ENCODE measurements around the gene MYOZ1.
"Not testable (repeated sequence)": the region's sequence is repeated elsewhere in the genome, so short reads cannot be mapped to it uniquely, and the experiment has no call there.

MYOZ1 gene

GRCh38 chr10:73641328-73642060 is at the start of gene MYOZ1:
TSS of gene MYOZ1 (minus strand) at chr10:73641474. CDS start at chr10:73640017, 1,457 bp downstream.
- no peaks in the 10 kb centered on the region for H3K9me3 ChIP-seq (ENCODE audit: control insufficient read depth in 2 of 2, low read length in 2 of 2)
- H3K9ac ChIP-seq (ENCODE audit: low read length in 2 of 2) = no peak within 1 kb of the TSS
- H3K36me3 ChIP-seq (ENCODE audit: control insufficient read depth in 2 of 2, insufficient read depth in 2 of 2, low read length in 2 of 2) = no peaks in the 10 kb centered on the region
- H3K27me3 ChIP-seq (ENCODE audit: control insufficient read depth in 1 of 2, insufficient read depth in 2 of 2, low read length in 2 of 2) = peaks cover 0 to 2% of the 10 kb centered on the region in 2 donors
- H3K4me1 ChIP-seq (ENCODE audit: control insufficient read depth, insufficient read depth, low read length) = no peaks in the 10 kb centered on the region
- no peak within 1 kb of the TSS for H3K4me3 ChIP-seq (ENCODE audit: low read length in 2 of 2)
- H3K27ac ChIP-seq (ENCODE audit: low read length) = no peak within 1 kb of the TSS

- not testable (repeated sequence) for H3K27me3 ChIP-seq (ENCODE audit: control insufficient read depth in 1 of 2, insufficient read depth in 2 of 2, low read length in 2 of 2); H3K4me3 ChIP-seq (ENCODE audit: low read length in 2 of 2); H3K9ac ChIP-seq (ENCODE audit: low read length in 2 of 2); H3K27ac ChIP-seq (ENCODE audit: low read length); H3K4me1 ChIP-seq (ENCODE audit: control insufficient read depth, insufficient read depth, low read length); H3K9me3 ChIP-seq (ENCODE audit: control insufficient read depth in 2 of 2, low read length in 2 of 2); H3K36me3 ChIP-seq (ENCODE audit: control insufficient read depth in 2 of 2, insufficient read depth in 2 of 2, low read length in 2 of 2)
These were observed 49.5 kb upstream of the MYOZ1 start for GRCh38 chr10:73690755-73691154.

- H3K9ac ChIP-seq (ENCODE audit: low read length in 2 of 2); H3K36me3 ChIP-seq (ENCODE audit: control insufficient read depth in 2 of 2, insufficient read depth in 2 of 2, low read length in 2 of 2); H3K4me1 ChIP-seq (ENCODE audit: control insufficient read depth, insufficient read depth, low read length); H3K4me3 ChIP-seq (ENCODE audit: low read length in 2 of 2); H3K27me3 ChIP-seq (ENCODE audit: control insufficient read depth in 1 of 2, insufficient read depth in 2 of 2, low read length in 2 of 2); H3K27ac ChIP-seq (ENCODE audit: low read length); H3K9me3 ChIP-seq (ENCODE audit: control insufficient read depth in 2 of 2, low read length in 2 of 2): not testable (repeated sequence)
These were observed 48.3 kb upstream of the MYOZ1 start for GRCh38 chr10:73689596-73689995.

GRCh38 chr10:73687641-73688040 is 46.4 kb upstream of the MYOZ1 start:
- not testable (repeated sequence) for H3K27ac ChIP-seq (ENCODE audit: low read length); H3K36me3 ChIP-seq (ENCODE audit: control insufficient read depth in 2 of 2, insufficient read depth in 2 of 2, low read length in 2 of 2); H3K4me3 ChIP-seq (ENCODE audit: low read length in 2 of 2); H3K27me3 ChIP-seq (ENCODE audit: control insufficient read depth in 1 of 2, insufficient read depth in 2 of 2, low read length in 2 of 2); H3K4me1 ChIP-seq (ENCODE audit: control insufficient read depth, insufficient read depth, low read length); H3K9me3 ChIP-seq (ENCODE audit: control insufficient read depth in 2 of 2, low read length in 2 of 2); H3K9ac ChIP-seq (ENCODE audit: low read length in 2 of 2)

GRCh38 chr10:73674546-73674945 is 33.3 kb upstream of the MYOZ1 start:
- H3K27ac ChIP-seq (ENCODE audit: low read length); H3K4me3 ChIP-seq (ENCODE audit: low read length in 2 of 2); H3K27me3 ChIP-seq (ENCODE audit: control insufficient read depth in 1 of 2, insufficient read depth in 2 of 2, low read length in 2 of 2); H3K36me3 ChIP-seq (ENCODE audit: control insufficient read depth in 2 of 2, insufficient read depth in 2 of 2, low read length in 2 of 2); H3K9me3 ChIP-seq (ENCODE audit: control insufficient read depth in 2 of 2, low read length in 2 of 2); H3K4me1 ChIP-seq (ENCODE audit: control insufficient read depth, insufficient read depth, low read length); H3K9ac ChIP-seq (ENCODE audit: low read length in 2 of 2): not testable (repeated sequence)

- H3K4me3 ChIP-seq (ENCODE audit: low read length in 2 of 2); H3K9ac ChIP-seq (ENCODE audit: low read length in 2 of 2); H3K9me3 ChIP-seq (ENCODE audit: control insufficient read depth in 2 of 2, low read length in 2 of 2); H3K4me1 ChIP-seq (ENCODE audit: control insufficient read depth, insufficient read depth, low read length); H3K27ac ChIP-seq (ENCODE audit: low read length); H3K36me3 ChIP-seq (ENCODE audit: control insufficient read depth in 2 of 2, insufficient read depth in 2 of 2, low read length in 2 of 2); H3K27me3 ChIP-seq (ENCODE audit: control insufficient read depth in 1 of 2, insufficient read depth in 2 of 2, low read length in 2 of 2): not testable (repeated sequence)
These were observed 27.1 kb upstream of the MYOZ1 start for GRCh38 chr10:73668378-73668777.

- H3K4me1 ChIP-seq (ENCODE audit: control insufficient read depth, insufficient read depth, low read length); H3K4me3 ChIP-seq (ENCODE audit: low read length in 2 of 2); H3K9me3 ChIP-seq (ENCODE audit: control insufficient read depth in 2 of 2, low read length in 2 of 2); H3K9ac ChIP-seq (ENCODE audit: low read length in 2 of 2); H3K36me3 ChIP-seq (ENCODE audit: control insufficient read depth in 2 of 2, insufficient read depth in 2 of 2, low read length in 2 of 2); H3K27me3 ChIP-seq (ENCODE audit: control insufficient read depth in 1 of 2, insufficient read depth in 2 of 2, low read length in 2 of 2); H3K27ac ChIP-seq (ENCODE audit: low read length): not testable (repeated sequence)
These were observed 25.0 kb upstream of the MYOZ1 start for GRCh38 chr10:73666153-73666809.

GRCh38 chr10:73665581-73665980 is 24.3 kb upstream of the MYOZ1 start:
- H3K27me3 ChIP-seq (ENCODE audit: control insufficient read depth in 1 of 2, insufficient read depth in 2 of 2, low read length in 2 of 2); H3K9me3 ChIP-seq (ENCODE audit: control insufficient read depth in 2 of 2, low read length in 2 of 2); H3K9ac ChIP-seq (ENCODE audit: low read length in 2 of 2); H3K4me3 ChIP-seq (ENCODE audit: low read length in 2 of 2); H3K27ac ChIP-seq (ENCODE audit: low read length); H3K4me1 ChIP-seq (ENCODE audit: control insufficient read depth, insufficient read depth, low read length); H3K36me3 ChIP-seq (ENCODE audit: control insufficient read depth in 2 of 2, insufficient read depth in 2 of 2, low read length in 2 of 2): not testable (repeated sequence)

GRCh38 chr10:73664156-73665040 is 23.1 kb upstream of the MYOZ1 start:
- not testable (repeated sequence) for H3K4me1 ChIP-seq (ENCODE audit: control insufficient read depth, insufficient read depth, low read length); H3K36me3 ChIP-seq (ENCODE audit: control insufficient read depth in 2 of 2, insufficient read depth in 2 of 2, low read length in 2 of 2); H3K27me3 ChIP-seq (ENCODE audit: control insufficient read depth in 1 of 2, insufficient read depth in 2 of 2, low read length in 2 of 2); H3K4me3 ChIP-seq (ENCODE audit: low read length in 2 of 2); H3K9me3 ChIP-seq (ENCODE audit: control insufficient read depth in 2 of 2, low read length in 2 of 2); H3K9ac ChIP-seq (ENCODE audit: low read length in 2 of 2); H3K27ac ChIP-seq (ENCODE audit: low read length)

GRCh38 chr10:73663621-73664020 is 22.3 kb upstream of the MYOZ1 start:
- H3K4me3 ChIP-seq (ENCODE audit: low read length in 2 of 2); H3K27me3 ChIP-seq (ENCODE audit: control insufficient read depth in 1 of 2, insufficient read depth in 2 of 2, low read length in 2 of 2); H3K27ac ChIP-seq (ENCODE audit: low read length); H3K4me1 ChIP-seq (ENCODE audit: control insufficient read depth, insufficient read depth, low read length); H3K36me3 ChIP-seq (ENCODE audit: control insufficient read depth in 2 of 2, insufficient read depth in 2 of 2, low read length in 2 of 2); H3K9ac ChIP-seq (ENCODE audit: low read length in 2 of 2); H3K9me3 ChIP-seq (ENCODE audit: control insufficient read depth in 2 of 2, low read length in 2 of 2): not testable (repeated sequence)

- not testable (repeated sequence) for H3K4me1 ChIP-seq (ENCODE audit: control insufficient read depth, insufficient read depth, low read length); H3K4me3 ChIP-seq (ENCODE audit: low read length in 2 of 2); H3K9ac ChIP-seq (ENCODE audit: low read length in 2 of 2); H3K36me3 ChIP-seq (ENCODE audit: control insufficient read depth in 2 of 2, insufficient read depth in 2 of 2, low read length in 2 of 2); H3K27me3 ChIP-seq (ENCODE audit: control insufficient read depth in 1 of 2, insufficient read depth in 2 of 2, low read length in 2 of 2); H3K27ac ChIP-seq (ENCODE audit: low read length); H3K9me3 ChIP-seq (ENCODE audit: control insufficient read depth in 2 of 2, low read length in 2 of 2)
These were observed 21.4 kb upstream of the MYOZ1 start for GRCh38 chr10:73662705-73663104.

Measured in stomach smooth muscle (tissue), 2 donors.